Left kidney (tissue), 2 donors: ENCODE results near the gene TFRC. TPM values are rescaled to one million over a fixed set of nuclear protein-coding genes. Genes with fewer than 3 reads are reported as not detected.
"Not testable (repeated sequence)": the region's sequence is repeated elsewhere in the genome, so short reads cannot be mapped to it uniquely, and the experiment has no call there.

ENCODE experiments used
- DNase-seq: peaks from one replicate; pipeline ENCODE4 v3.0.0-alpha.2; 2013
- polyA plus RNA-seq: library from polyadenylated mRNA; unstranded; fragments of 120-200 nt; gene quantifications from one replicate; pipeline ENCODE4 v1.2.1, GENCODE V29; 2013; ENCODE audit not compliant: insufficient read length

The TFRC gene
- polyA plus RNA-seq, 1 donor: 55.1 TPM

DNA sequence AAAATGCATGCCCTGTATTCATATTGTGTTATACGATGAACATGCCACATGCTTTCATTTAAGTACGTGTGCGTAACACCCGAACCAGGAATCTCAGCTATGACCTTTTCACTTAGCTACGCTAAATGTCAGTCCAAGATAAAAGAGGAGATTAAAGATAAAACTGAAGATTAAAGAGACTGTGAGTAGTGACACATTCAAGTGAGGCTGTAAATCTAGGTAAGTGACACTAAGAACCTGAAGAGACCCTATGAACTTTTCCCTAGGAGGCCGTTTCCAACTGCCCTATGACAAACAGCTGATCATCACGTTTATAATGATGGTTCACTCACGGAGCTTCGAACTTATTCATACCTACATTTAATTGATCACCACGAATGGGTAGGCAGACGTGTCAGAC lies 32.2 kb downstream of the TFRC start:
- DNase-seq: no peak

DNA sequence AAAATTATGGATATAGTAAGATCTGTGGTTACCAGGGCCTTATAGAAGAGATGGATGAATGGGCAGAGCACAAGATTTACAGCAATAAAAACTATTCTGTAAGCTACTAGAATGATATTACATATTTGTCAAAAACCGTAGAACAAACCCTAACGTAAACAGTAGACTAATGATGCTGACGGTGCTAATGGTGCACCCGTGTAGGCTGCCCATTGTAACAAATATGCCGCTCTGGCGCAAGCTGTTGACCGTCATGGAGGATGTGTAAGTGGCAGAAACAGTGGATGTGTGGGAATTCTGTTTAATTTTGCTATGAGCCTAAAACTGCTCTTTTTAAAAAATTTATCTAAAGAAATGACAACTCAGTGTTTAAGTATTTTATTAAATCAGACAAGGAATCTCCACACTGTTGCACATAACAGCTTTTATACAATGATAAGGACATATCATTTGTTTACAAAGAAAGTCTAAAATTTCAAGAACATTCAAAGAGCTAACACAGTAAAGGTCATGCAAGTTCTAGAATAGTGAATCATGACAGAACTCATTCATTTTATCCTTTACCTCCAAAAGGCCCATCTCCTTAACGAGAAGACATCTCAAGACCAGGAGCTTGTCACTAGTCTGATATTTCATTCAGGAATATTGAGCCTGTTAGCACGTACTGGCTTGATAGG lies 32.8 kb downstream of the TFRC start:
- no peak for DNase-seq

DNA sequence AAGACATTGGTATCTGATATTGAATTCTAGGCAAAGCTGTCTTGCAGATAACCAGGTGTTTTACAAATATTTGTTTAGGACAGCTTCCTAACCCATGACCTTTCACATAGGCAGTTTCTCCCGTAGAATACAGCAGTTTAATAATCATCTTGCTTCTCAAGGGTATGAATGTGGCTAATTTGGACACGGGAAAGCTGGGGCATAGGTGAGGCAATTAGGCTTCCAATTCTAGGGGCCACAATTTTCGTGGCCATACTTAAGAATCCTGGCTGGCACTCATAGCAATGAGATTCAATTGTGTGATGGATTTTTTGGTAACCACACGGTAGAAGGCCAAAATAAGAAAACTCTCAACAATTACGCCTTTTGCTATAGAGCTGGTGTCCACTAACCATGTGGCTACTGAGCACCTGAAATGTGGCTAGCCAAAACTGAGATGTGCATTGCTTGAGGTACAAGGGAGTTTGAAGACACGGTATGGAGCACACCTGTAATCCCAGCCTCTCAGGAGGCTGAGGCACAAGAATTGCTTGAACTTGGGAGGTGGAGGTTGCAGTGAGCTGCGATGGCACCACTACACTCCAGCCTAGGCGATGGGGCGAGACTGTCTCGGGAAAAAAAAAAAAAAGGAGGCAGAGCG lies 34.4 kb downstream of the TFRC start:
- no peak for DNase-seq

DNA sequence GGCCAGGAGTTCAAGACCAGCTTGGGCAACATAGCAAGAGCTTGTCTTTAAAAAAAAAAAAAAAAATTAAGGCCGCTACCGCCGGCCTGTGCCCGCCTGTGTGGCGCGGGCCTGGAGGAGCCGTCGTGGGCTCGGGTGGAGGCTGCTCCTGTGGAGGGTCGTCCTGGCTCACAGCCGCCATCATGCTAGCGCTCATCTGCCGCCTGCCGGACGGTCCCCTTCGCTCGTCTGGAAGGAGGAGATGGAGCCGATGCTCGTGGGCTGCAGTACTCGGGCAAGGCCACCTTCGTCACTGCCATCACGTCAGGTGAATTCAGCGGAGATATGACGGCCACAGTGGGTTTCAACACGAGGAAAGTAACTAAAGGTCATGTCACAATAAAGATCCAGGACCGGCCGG lies 37.4 kb downstream of the TFRC start:
- no peak for DNase-seq

DNA sequence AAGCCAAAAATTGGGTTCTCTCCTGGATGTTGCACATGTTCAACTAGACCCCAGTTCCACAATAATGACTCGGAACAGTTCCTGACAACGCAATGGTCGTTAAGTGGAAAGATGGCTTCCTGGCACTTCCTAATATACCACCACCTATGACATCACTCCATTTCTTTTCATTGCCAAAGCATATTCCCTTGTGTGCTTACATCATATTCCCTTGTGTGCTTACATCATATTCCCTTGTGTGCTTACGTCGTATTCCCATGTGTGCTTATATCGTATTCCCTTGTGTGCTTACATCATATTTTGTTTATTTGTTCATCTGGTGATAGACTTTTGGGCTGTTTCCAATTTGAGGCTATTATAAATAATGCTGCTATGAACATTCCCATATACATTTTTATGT lies 39.2 kb downstream of the TFRC start:
- no peak for DNase-seq

DNA sequence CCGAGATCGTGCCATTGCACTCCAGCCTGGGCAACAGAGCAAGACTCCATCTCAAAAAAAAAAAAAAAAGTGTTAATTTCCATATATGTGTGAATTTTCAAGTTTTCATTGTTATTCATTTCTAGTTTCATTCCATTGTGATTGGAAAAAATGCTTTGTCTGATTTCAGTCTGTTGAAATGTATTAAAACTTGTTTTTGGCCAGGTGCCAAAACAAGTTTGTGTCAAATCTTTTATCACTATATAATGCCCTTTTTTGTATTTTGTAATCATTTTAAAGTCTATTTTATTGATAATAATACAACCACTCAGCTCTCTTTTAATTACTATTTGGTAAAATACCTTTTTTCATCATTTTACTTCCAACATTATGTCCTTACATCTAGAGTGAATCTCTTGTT lies 42.5 kb downstream of the TFRC start:
- no peak for DNase-seq

DNA sequence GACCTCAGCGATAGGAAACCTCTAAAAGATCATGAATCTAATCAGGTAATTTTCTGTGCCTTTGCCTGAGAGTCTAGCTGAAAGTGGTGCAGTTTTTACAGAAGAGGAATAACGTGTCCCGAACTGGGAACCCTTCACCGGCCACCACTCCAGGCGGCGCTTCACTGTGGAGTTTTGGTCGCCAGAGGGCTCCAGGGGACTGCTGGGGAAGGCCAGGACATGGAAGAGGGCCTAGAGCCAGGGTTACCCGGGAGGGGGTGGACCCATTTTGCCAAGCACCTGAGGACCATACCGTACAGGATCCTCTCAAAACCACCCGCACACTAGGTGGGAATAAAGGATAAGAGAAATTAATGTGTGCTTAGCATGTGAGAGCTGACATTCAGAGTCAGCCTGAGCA lies 55.8 kb downstream of the TFRC start:
- not testable (repeated sequence) for DNase-seq

DNA sequence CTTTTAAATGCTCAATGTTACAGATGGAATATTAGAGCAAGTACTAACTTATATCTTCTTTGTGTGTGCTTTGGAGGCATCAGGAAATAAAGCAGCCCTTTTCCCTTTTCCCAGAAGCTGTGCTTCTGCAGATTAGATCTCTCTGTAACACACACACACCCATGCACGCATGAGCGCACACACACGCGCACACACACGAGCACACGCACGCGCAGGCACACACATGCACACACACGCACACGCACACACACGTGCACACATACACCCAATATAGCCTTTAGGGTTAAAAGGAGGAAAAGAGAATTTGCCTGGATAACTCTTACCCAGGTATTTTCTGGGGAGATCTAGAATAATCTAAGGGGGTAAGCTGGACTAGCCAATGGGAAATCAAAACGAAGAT lies 56.9 kb downstream of the TFRC start:
- DNase-seq: no peak

DNA sequence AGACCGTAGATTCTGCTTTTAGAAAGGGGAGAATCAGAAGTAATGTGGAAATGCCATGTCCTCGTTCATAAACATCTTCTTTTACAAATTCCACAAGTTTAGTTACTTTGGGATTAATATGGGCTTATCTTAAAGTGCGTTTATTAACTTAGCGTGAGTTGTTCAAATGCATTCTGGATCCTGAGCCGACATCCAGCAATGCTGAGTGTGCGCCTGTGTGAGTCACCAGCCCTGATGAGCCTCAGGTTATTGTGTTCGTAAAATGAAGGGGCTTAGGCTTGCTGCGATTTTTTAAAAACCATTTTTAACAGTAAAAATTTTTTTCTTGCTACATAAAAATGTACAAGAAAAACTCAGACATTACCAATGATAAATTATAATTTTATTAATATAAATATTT lies 57.9 kb downstream of the TFRC start:
- DNase-seq: no peak

DNA sequence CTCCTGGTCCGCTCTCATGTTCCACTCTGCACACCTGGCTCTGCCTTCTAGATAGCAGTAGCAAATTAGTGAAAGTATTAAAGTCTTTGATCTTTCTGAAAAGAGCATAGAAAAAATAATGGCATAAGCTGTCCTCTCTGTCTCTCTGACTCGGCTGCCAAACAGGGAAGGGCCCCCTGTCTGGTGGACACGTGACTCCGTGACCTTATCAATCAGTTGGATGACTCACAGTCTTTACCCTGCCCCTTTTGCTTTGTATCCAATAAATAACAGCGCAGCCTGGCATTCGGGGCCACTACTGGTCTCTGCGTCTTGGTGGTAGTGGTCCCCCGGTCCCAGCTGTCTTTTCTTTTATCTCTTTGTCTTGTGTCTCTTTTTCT lies 59.4 kb downstream of the TFRC start:
- DNase-seq: not testable (repeated sequence)

DNA sequence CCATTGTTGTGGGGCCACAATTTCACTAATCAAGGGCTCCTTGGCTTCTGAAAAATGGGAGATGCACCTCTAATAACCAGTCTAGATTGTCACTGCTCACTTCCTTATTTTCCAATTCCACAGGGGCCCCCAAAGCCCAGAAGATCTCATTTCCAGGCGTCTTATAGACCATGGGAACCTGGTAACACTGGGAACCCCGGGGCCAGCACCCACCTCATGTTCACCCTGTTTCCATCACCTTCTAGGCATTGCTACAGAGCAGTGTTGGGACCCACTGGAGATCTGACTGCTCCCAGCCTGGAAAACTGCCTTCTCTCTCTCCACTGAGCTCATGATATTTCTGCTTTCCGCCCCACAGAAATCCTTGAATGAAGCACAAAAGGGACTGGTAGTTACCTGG lies 61.5 kb downstream of the TFRC start:
- DNase-seq: no peak

DNA sequence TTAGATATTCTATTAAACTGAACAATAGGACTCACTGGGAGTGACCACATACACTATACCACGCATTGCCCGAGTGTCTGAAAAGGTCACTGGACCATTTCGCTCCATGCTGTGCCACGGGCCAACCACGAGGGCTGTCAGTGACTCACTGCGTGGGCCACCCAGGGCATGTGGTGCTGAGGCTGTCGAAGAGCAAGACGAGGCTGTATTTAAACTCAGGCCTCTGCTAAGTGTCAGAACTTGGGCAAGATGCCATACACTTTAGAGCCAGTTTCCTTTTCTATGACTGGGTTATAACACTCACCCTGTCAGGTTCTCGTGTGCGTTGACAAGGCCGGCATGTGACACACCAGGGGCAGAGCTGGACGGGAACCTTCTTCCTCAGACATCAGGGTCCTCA lies 62.3 kb downstream of the TFRC start:
- not testable (repeated sequence) for DNase-seq

DNA sequence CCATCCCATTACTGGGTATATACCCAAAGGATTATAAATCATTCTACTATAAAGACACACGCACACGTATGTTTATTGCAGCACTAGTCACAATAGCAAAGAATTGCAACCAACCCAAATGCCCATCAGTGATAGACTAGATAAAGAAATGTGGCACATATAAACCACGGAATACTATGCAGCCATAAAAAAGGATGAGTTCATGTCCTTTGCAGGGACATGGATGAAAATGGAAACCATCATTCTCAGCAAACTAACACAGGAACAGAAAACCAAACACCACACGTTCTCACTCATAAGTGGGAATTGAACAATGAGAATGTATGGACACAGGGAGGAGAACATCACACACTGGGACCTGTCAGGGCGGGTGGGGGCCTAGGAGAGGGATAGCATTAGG lies 63.7 kb downstream of the TFRC start:
- not testable (repeated sequence) for DNase-seq

DNA sequence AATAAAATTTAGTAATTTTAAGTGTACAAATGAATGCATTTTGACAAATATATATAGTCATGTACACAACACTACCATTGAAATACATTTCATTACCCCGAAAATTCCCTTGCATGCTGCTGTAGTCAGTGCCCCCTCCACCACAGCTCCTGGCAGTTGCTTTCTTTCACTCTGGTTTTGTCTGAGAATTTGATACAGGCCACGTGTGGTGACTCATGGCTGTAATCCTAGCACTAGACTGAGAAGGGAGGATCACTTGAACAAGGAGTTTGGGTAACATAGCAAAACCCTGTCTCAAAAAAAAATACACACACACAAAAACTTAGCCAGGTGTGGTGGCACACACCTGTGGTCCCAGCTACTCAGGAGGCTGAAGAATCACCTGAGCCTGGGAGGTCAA lies 65.4 kb downstream of the TFRC start:
- DNase-seq: peak; percentile 13

DNA sequence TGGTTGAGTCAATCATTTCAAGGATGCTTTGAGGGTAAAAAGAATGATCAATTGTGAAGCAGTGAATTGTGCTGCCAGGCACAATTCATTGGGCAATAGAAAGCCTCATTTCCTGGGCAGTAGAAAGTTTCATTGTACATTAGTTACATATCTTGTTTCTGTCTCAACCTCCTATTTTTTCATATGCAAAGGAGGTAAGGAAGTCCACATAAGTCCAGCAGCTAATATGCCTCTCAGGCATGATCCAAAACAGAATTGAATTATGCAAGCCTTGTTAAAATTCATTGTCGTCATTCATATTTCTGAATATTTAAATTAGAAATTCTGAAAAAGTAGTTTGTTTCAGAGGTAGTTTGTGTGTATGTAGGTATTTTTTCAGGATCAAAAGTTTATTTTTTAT lies 65.8 kb downstream of the TFRC start:
- DNase-seq: no peak

DNA sequence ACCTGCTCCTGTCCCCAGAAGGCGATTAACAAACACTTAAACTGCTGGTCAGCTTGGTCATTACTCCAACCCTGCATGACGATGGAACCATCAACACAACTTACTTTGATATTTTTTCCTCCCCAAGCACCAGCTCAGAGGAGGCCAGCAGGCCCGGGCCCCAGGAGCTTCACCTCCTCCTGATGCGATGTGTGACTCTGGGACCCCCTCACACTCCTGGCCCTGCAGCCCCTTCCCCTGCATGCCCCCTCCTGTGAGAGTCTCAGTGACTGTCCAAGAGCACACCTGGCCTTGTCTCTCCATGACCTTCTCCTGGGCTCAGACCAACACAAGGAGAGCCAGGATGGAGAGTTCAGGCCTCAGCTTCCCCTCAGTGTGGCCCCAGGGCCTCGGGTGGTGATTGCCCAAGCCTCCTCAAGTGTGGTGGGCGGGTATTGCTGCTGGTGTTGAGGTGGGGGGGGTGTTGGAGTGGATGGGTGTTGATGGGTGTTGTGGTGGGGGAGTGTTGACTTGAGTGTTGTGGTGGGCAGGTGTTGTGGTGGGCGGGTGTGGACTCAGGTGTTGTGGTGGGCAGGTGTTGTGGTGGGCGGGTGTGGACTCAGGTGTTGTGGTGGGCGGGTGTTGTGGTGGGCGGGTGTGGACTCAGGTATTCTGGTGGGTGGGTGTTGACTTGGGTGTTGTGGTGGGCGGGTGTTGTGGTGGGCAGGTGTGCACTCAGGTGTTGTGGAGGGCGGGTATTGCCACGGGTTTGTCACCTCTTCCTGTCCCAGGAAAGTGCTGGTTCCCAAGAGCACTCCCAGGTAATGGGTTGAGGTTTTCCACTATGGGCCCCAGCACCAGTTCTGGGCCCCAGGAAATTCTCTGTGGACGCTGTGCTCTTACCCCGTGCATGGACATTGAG lies 68.1 kb downstream of the TFRC start:
- DNase-seq: no peak

DNA sequence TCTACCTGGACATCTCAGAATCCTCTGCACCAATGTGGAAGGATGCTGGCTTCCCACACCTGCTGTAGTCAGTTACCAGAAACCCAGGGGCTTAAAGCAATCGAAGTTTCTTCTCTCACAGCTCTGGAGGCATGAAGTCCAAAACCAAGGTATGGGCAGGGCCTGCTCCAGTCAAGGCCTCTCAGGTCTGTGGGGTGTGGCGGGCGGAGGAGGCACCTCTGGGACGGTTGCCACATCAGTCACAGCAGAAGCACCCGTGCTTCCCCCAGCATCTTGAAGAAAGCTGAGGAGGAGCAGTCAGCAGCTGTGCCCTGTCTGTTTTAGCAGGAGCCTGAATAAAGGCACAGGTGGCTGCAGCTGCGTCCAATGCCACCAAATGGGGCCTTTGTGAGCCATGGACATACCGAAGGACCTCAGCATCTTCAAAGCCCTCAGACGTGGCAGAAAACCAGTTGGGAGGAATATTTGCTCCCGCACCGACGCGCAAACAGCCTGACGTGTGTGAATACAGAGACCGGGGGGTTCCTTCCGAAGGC lies 68.9 kb downstream of the TFRC start:
- DNase-seq: no peak

DNA sequence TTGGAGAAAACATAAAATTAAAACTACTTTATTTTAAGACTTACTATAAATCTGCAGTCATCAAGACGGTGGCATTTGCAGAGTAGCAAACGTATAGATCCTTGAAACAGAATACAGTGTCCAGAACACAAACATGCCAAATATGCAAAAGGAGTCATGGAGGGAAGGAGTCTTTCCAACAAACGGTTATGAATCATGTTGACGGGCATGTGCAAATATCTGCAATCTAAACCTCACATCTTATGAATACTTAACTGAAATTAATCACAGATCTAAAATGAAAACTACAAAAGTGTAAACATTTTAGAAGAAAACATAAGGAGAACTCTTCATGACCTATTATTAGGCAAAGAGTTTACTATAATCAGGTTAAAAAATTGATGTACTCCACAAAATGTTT lies 69.4 kb downstream of the TFRC start:
- DNase-seq: no peak

DNA sequence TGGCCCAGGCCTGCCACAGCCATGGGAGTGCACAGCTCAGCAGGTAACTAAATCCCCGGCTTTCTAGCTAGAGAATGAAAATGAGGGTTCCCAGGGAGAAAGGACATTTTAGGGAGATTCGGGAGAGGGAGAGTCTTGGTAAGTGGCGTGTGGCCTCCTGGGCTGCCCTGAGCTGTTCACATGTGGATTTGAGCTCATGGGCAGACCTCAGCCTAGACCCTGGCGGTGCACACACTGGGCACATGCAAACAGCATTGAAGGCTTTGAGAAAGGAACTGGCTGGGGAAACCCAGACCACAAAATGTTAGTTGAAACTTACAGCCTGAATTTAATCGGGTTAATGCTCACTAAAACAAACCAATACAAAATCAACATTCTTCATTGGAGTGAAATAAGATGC lies 72.4 kb downstream of the TFRC start:
- DNase-seq: no peak

DNA sequence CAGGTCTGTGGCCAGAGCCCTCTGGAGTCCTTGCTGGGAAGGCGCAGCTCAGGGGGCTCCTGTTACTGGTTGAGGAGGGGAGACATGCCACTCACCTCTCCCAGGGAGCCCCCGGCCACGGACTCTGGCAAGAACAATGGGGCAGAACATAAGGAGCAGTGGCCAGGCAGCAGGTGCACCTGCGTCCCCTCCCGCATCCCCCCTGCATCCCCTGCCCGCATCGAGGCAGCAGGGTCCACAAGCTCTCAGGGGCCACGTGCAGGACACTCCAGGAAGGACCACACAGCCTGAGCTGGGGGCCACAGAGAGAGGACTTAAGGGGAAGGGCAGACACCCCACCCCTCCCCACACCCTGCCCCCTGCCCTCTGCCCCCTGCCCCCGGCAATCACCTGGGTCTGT lies 73.0 kb downstream of the TFRC start:
- no peak for DNase-seq

DNA sequence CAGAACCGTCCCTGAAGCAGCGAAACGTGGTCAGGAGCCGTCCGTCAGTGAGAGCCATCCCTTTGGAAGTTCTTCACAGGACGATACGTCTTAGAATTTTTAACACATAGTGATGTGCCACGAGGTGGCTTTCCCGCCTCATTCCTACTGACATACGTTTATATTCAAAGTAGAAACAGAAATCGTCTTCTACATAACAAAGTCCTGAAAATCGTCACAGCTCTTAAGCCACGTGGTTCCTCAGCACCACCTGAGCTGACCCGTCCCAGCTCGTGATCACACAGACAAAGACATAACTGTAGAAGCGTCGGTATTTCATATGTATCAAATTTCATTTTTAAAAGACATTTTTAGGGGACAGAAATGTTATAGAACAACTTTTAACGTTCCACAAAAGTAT lies 73.5 kb downstream of the TFRC start:
- no peak for DNase-seq

DNA sequence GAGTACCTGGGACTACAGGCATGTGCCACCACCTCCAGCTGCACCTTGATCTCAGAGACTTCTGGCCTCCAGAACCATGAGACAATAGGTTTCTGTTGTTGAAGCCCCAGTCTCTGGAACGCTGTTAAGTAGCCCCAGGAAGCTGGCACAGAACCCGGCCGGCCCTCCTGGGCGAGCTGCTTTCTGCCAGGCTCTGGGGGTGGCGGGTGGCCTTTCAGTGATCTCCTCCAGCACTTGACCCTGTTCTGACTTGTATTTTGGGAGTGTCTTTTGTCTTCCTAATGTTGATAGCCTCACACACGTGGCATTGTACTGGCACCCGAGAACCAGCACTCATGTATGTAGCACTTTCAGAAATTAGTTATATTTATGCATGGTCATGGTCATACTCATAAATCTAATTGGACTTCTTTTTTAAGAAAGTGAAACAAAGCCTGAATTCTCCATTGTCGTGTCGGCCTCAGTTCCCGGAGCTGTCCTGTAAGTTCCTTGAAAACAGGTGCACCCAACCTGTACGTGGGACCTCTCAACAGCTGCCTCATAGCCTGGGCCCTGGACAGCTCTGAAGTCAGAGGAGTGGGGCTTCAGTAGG lies 74.0 kb downstream of the TFRC start:
- no peak for DNase-seq

DNA sequence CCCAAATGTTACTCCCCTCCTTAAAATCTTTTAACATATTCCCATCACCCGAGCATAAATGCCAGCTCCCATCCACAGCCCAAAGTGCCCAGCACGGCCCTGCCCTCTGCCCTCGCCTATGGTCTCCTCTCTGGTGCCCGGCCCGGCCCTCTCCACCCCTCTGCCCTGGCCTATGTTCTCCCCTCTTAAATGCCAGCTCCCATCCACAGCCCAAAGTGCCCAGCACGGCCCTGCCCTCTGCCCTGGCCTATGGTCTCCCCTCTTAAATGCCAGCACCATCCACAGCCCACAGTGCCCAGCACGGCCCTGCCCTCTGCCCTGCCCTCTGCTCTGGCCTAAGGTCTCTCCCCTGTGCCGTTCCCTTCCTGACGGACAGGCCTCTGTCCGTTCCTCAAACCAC lies 76.6 kb downstream of the TFRC start:
- not testable (repeated sequence) for DNase-seq
